Middle frontal gyrus (tissue), 1 donor: ENCODE data around the gene METTL13.
"Not testable (repeated sequence)": the region's sequence is repeated elsewhere in the genome, so short reads cannot be mapped to it uniquely, and the experiment has no call there.

Experiments used
- DNase-seq: peaks from one replicate; pipeline ENCODE4 v3.0.0-alpha.2; 2015; ENCODE audit warnings: low spot score; ENCODE audit errors: extremely low spot score

Gene METTL13

GRCh38 chr1:171763764-171764163 lies 17.7 kb upstream of the METTL13 start:
- no peak for DNase-seq

GRCh38 chr1:171769171-171769570 lies 12.3 kb upstream of the METTL13 start:
- DNase-seq = no peak

DNA sequence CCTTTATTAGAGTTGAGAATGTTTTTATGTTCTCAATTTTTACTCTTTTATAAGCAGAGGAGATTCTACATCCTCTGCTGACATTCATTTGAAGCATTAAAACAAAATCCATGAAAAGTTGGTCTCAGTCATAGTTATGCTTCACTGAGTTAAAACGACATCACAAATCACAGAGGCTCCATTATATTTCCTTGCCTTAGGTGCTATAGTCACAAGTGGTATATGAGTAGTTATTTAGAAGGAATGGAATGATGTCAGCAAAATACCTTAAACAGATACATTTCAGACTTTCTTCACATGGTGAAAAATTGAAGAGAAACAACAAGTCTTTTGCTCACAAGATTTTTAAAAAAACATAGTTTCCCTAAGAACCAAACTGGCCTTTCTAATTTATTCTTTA lies 11.7 kb upstream of the METTL13 start:
- DNase-seq = no peak

- DNase-seq = no peak
Measured at GRCh38 chr1:171772312-171772711, 9.1 kb upstream of the METTL13 start.

- no peak for DNase-seq
Measured at GRCh38 chr1:171780583-171781175, 781 bp upstream of the METTL13 start.

DNA sequence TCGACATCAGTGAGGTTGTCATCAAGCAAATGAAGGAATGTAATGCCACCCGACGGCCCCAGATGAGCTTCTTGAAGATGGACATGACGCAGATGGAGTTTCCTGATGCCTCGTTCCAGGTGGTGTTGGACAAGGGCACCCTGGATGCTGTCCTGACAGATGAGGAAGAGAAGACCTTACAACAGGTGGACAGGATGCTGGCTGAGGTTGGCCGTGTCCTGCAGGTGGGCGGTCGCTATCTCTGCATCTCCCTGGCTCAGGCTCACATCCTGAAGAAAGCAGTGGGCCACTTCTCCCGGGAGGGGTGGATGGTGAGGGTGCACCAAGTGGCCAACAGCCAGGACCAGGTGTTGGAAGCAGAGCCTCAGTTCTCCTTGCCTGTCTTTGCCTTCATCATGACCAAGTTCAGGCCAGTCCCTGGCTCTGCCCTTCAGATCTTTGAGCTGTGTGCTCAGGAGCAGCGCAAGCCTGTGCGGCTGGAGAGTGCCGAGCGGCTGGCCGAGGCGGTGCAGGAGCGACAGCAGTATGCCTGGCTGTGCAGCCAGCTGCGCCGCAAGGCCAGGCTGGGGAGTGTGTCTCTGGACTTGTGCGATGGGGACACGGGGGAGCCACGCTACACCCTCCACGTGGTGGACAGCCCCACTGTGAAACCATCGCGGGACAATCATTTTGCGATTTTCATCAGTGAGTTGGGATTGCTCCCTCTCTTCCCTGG lies 2.5 kb downstream of the METTL13 start:
- DNase-seq = no peak

- DNase-seq = no peak
Measured at GRCh38 chr1:171784784-171785183, 3.3 kb downstream of the METTL13 start.

- DNase-seq = no peak
Measured at GRCh38 chr1:171785766-171786165, 4.3 kb downstream of the METTL13 start.

- DNase-seq = no peak
Measured at GRCh38 chr1:171786534-171786933, 5.1 kb downstream of the METTL13 start.

GRCh38 chr1:171787686-171788480 lies 6.4 kb downstream of the METTL13 start:
- DNase-seq = no peak

GRCh38 chr1:171788696-171789095 lies 7.2 kb downstream of the METTL13 start:
- DNase-seq = no peak

GRCh38 chr1:171790318-171790717 lies 8.9 kb downstream of the METTL13 start:
- no peak for DNase-seq

GRCh38 chr1:171792656-171793369 lies 11.4 kb downstream of the METTL13 start:
- no peak for DNase-seq

DNA sequence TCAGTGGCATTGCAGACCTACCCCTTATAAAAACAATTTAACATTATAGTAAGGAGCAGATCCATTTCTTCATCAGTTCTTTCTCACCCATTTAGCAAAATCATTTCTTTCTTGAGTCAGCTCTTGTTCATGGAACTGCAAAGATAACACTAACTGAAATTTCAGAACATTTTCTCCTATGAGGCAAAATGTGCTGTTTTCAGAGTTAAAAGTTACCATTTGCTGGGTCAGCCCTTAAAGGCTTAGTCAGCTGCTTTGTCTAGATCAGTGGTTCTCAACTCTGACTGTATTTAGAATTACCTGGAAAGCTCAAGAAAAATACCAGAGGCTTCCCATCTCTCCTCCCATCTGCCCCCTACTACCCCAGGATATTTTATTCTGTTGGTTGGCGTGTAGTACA lies 12.2 kb downstream of the METTL13 start:
- no peak for DNase-seq

- no peak for DNase-seq
Measured at GRCh38 chr1:171794085-171794484, 12.6 kb downstream of the METTL13 start.

DNA sequence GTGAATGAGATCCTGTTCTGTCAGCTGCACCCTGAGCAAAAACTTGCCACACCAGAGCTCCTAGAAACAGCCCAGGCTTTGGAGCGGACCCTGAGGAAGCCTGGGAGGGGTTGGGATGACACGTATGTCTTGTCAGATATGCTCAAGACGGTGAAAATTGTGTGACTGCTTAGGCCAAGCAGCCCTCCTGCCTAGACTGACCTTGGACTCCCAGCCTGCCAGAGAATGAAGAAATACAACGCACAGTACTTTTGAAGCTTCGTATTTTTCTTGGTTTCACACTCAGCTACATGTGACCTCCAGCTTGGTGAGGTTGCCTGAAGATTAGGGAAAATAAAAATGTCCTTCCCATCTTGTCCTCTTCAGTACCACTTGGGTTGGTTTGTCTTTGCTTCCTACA lies 15.1 kb downstream of the METTL13 start:
- DNase-seq = no peak

DNA sequence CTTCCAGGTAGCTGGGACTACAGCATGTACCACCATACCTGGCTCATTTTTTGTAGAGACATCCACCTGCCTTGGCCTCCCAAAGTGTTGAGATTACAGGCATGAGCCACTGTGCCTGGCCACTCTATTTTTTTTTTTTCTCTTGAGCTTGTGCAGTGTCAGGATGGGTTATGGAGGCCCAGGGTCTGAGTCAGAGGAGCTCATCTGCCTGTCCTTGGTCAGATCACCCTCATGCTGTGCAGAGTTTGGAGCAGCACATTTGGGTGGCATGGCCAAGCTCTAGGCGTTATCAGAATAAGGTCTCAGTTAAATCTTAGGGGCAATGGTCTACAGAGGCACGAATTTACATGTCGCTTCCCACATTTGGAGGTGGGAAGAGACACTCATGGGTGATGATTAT lies 16.9 kb downstream of the METTL13 start:
- DNase-seq = no peak

GRCh38 chr1:171798765-171799164 lies 17.3 kb downstream of the METTL13 start:
- DNase-seq = no peak

DNA sequence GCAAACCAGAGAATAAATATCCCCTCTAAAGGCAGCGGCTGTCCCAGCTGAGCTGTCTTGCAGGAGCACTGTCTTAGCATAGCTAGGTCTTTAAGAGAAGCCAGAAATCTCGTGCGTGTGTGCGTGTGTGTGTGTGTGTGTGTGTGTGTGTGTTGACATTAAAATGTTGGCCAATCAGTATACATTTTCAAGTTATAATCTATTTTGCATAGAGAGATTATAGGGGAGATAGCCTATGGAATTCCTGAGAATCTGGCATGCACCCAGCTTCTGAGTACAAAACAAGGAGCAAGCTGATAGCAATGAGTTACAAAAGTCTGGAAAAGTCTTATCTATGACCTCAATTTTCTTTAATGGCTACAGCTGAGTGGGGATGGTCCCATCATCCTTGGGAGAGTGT lies 17.7 kb downstream of the METTL13 start:
- no peak for DNase-seq

DNA sequence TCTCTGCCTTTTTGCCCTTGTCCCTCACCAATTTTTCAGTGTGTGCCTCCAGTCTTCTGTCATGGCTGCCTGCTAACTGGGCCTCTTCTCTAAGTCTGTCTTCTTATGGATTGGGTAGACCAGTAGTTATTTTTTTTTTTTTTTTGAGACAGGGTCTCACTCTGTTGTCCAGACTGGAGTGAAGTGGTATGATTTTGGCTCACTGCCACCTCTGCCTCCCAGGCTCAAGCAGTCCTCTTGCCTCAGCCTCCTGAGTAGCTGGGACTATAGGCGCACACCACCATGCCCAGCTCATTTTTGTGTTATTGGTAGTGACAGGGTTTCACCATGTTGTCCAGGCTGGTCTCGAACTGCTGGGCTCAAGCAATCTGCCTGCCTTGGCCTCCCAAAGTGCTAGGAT lies 18.2 kb downstream of the METTL13 start:
- not testable (repeated sequence) for DNase-seq

DNA sequence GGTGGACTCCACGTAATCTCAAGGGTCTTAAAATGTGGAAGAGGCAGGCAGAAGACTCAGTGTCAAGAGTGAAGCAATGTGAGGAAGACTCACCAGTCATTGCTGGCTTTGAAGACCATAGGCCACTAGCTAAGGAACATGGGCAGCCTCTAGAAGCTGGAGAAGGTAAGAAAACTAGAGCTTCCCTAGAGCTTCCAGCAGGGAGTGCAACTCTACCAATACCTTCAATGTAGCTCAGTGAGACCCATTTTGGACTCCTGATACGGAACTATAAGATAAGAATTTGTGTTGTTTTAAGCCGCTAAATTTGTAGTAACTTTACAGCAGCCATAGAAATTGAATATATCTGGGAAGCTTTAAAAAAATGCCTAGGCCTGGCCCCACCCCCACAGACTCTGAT lies 18.9 kb downstream of the METTL13 start:
- DNase-seq = no peak

DNA sequence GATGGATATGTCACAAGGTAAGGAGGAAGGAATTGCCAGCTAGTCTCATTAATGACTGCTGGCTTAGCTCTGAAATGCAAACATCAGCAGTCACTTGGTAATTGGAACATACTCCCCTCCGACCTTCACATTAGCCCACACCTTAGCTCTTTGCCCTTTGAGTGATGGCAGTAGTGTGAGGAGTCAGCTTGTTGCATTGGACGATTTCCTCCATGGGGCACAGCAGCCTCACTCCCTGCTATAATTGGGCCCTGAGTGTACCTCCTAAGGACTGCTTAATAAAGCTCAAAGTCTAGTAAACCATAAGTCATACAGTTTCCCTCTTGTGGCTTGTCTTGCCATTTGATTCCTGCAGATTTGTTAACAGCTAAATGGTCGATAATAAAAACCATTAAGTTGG lies 19.4 kb downstream of the METTL13 start:
- no peak for DNase-seq
